ENCODE measurements around the gene MYO1C. TPM values are rescaled to one million over a fixed set of nuclear protein-coding genes. Genes with fewer than 3 reads are reported as not detected.

MYO1C gene
- total and polyA plus RNA-seq, 2 of the 8 experiments (the other 6 are each of a cell fraction or from before 2014, with no cell fraction given), result 40.1 to 78.6 TPM

- TF ChIP-seq ATF2 (IDR thresholded peaks at IDR 0.05; ENCODE audit: low read length) (no peak), BRCA1 (IDR thresholded peaks at IDR 0.05; ENCODE audit: low read depth, low read length) (no peak)
Observed at GRCh38 chr17:1504866-1505265, 12.4 kb upstream of the MYO1C start (continued).
